T-cell (primary cell): ENCODE results near the gene ING3. TPM values are rescaled to one million over a fixed set of nuclear protein-coding genes. Genes with fewer than 3 reads are reported as not detected.

ENCODE experiments used
- ATAC-seq, 4 experiments: fragments of 200-7000 bp in 3 of 4; fragments of 150-1000 bp in 1 of 4; cut with Tn5 transposase; replicated peaks in 1 of 4; 1 replicate in 3 of 4; 2 replicates in 1 of 4; pipeline ENCODE4 v1.10.0; 2021; ENCODE audit warnings: moderate library complexity in 3 of 4, mild to moderate bottlenecking in 2 of 4, moderate number of reproducible peaks in 1 of 4
- CTCF ChIA-PET, 2 donors: fragments of 300-600 bp; sonication (Branson Sonifier 250); formaldehyde crosslinking; loops; one replicate each; lab custom pipeline; 2022; ENCODE audit warnings: antibody characterized with exemption in 2 of 2; lab: Charles Lee
- POLR2A ChIA-PET, 2 donors: fragments of 300-600 bp; sonication (Branson Sonifier 250); formaldehyde crosslinking; loops; one replicate each; lab custom pipeline; 2022; ENCODE audit warnings: antibody characterized with exemption in 2 of 2; lab: Charles Lee
- DNase-seq, 35 experiments: peaks; one replicate each; pipeline versions ENCODE4 v3.0.0 to v3.0.0-alpha.2; 2013 to 2023
- H3K27ac ChIP-seq: one replicate; pipeline ENCODE4 v1.5.1; 2013; ENCODE audit warnings: low read length
- H3K27me3 ChIP-seq, 2 experiments: replicated peaks in 1 of 2; 1 replicate in 1 of 2; 2 replicates in 1 of 2; pipeline versions ENCODE4 v1.6.1 to v1.7.0; 2013; ENCODE audit warnings: low read length in 1 of 2, mixed read lengths in 1 of 2; ENCODE audit not compliant: control insufficient read depth in 2 of 2, insufficient read depth in 2 of 2; ENCODE audit errors: extremely low read depth in 1 of 2
- H3K36me3 ChIP-seq, 2 donors: 1 replicate in 1 of 2; 2 replicates in 1 of 2; pipeline versions ENCODE4 v1.6.1 to v1.7.0; 2013; ENCODE audit warnings: low read length in 1 of 2; ENCODE audit not compliant: control insufficient read depth in 2 of 2, insufficient read depth in 1 of 2; ENCODE audit errors: extremely low read depth in 1 of 2
- H3K4me1 ChIP-seq, 2 experiments: 1 replicate in 1 of 2; 2 replicates in 1 of 2; pipeline versions ENCODE4 v1.6.1 to v1.7.0; 2013; ENCODE audit warnings: low read length in 2 of 2, mixed read lengths in 1 of 2; ENCODE audit not compliant: insufficient read depth in 2 of 2, control insufficient read depth in 1 of 2; ENCODE audit errors: extremely low read depth in 1 of 2
- H3K4me3 ChIP-seq, 2 donors: 1 replicate in 1 of 2; 2 replicates in 1 of 2; pipeline versions ENCODE4 v1.5.1 to v1.7.0; 2013; ENCODE audit warnings: mild to moderate bottlenecking in 2 of 2, low read length in 1 of 2, moderate library complexity in 1 of 2; ENCODE audit not compliant: control insufficient read depth in 1 of 2; ENCODE audit errors: extremely low read depth in 1 of 2
- H3K9me3 ChIP-seq: 2 replicates; pipeline ENCODE4 v1.7.0; 2013
- H3K27ac Mint-ChIP-seq, 2 donors: one replicate each; pipeline ENCODE4 v1.8.0; 2020 to 2021; ENCODE audit warnings: mild to moderate bottlenecking in 2 of 2, mixed read lengths in 2 of 2
- H3K27me3 Mint-ChIP-seq, 2 donors: one replicate each; pipeline ENCODE4 v1.8.0; 2021 to 2022; ENCODE audit warnings: mixed read lengths in 2 of 2
- H3K36me3 Mint-ChIP-seq: one replicate; pipeline ENCODE4 v1.8.0; 2021; ENCODE audit warnings: mixed read lengths
- H3K4me1 Mint-ChIP-seq, 3 donors: one replicate each; pipeline ENCODE4 v1.8.0; 2020 to 2022; ENCODE audit warnings: mixed read lengths in 3 of 3, mild to moderate bottlenecking in 1 of 3
- H3K4me3 Mint-ChIP-seq, 3 donors: one replicate each; pipeline ENCODE4 v1.8.0; 2020 to 2022; ENCODE audit warnings: mild to moderate bottlenecking in 3 of 3, mixed read lengths in 3 of 3, moderate library complexity in 3 of 3
- H3K9me3 Mint-ChIP-seq, 3 donors: one replicate each; pipeline ENCODE4 v1.8.0; 2020 to 2022; ENCODE audit warnings: mixed read lengths in 3 of 3
- WGBS: methylation state at CpG from one replicate; pipeline ENCODE4 v1.1.5; 2013; ENCODE audit warnings: missing lambda C conversion rate; ENCODE audit not compliant: insufficient coverage; 5-methylcytosine and 5-hydroxymethylcytosine counted together
- total RNA-seq, 35 experiments: library from RNA in 6 of 35; stranded (reverse) in 6 of 35; fragments of 120-200 nt in 1 of 35; gene quantifications; one replicate each; pipeline versions ENCODE4 v1.2.1 to v1.2.4 and lab custom pipeline; 2013 to 2026

ING3 gene
- total RNA-seq, 5 donors from 2014 or later (not counting 1 experiment from before 2014, with no cell fraction given) = 20.6 to 32.3 (median 25.6) TPM

- Histone ChIP-seq H3K27ac (no peak overlapping the region), H3K4me3 (no peak overlapping the region), H3K4me1 (peaks cover 11 to 12% of the 10 kb centered on the region in 2 experiments), H3K27me3 (no peaks in the 10 kb centered on the region), H3K9me3 (no peaks in the 10 kb centered on the region), H3K36me3 (no peaks in the 10 kb centered on the region)
- peak overlapping the region in 1 of 3 donors; percentile 18 for H3K4me3 Mint-ChIP-seq
- DNase-seq (no peak), ATAC-seq (no peak)
- peaks cover 19 to 38% (median 27%) of the 10 kb centered on the region in 3 donors for H3K4me1 Mint-ChIP-seq
- no peaks in the 10 kb centered on the region for H3K9me3 Mint-ChIP-seq
- POLR2A ChIA-PET = no interaction called here
- CTCF ChIA-PET = interaction anchor here (1.1 to 1.9 kb wide), 3 partner anchors 10 to 111 kb away, joined by 3 to 9 read pairs (median 8); no protein-coding TSS in a partner anchor
- no peaks in the 10 kb centered on the region for H3K36me3 Mint-ChIP-seq
- H3K27me3 Mint-ChIP-seq = peaks cover 5 to 9% of the 10 kb centered on the region in 2 donors
- no peak overlapping the region for H3K27ac Mint-ChIP-seq
These were observed 46.4 kb downstream of the ING3 start for GRCh38 chr7:120996988-120997345.

DNA sequence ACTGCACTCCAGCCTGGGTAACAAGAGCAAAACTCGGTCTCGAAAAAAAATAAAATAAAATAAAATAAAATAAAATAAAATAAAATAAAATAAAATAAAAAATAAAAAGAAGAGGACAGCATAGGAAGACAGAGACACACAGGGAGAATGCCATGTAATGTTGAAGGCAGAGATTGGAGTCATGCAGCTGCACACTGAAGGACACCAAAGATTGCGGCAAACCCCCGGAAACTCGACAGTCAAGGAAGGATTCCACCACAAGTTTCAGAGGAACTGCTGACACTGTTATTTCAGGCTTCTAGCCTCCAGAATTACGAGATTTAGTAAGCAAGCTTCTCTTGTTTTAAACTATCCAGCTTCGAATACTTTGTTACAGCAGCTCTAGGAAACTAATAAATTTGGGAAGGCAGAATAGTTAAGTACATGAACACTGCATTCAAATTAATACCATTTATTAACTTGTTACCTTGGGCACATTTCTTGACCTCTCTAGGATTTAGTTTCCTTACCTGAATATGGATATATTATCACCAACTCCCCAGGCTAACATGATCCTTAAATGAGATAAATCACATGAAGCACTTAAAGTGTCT lies 47.4 kb downstream of the ING3 start:
- H3K4me3 ChIP-seq = no peak overlapping the region
- WGBS = 80% methylated on average over 2 of the region's 7 CpGs
- POLR2A ChIA-PET = no interaction called here

DNA sequence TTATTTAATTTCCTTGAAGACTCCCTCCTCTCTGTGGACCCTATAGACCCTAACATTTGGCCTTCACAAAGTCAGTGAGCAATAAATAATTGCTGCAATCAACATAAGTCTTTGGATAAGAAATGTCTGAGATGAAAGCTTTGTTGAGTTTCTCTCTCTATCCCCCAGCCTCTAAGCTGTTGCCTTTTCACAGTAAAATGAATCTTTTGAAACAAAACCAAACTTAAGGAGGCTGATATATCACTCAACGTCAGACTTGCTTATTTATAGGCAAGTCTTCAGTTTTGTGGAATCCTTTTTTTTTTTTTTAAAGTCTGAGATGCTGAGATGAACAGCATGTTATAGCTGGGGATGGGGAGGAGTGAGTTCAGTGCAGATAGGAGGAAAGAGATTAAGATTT lies 47.9 kb downstream of the ING3 start:
- no peak overlapping the region for H3K4me3 ChIP-seq
- no peak for ATAC-seq
- H3K27me3 ChIP-seq = no peaks in the 10 kb centered on the region
- H3K27me3 Mint-ChIP-seq = peaks cover 6 to 7% of the 10 kb centered on the region in 2 donors
- POLR2A ChIA-PET = interaction anchor here in 1 of 2 donors (0.6 kb wide), 1 partner anchor 111 kb away, joined by 3 read pairs; no protein-coding TSS in a partner anchor
- no peaks in the 10 kb centered on the region for H3K36me3 Mint-ChIP-seq
- peaks cover 19 to 38% (median 27%) of the 10 kb centered on the region in 3 donors for H3K4me1 Mint-ChIP-seq
- CTCF ChIA-PET = interaction anchor here (0.6 to 2.3 kb wide), 4 partner anchors 9 to 279 kb away, joined by 3 to 13 read pairs (median 4); partner anchors contain the start of gene CPED1 (in 1 of the 2)
- H3K9me3 Mint-ChIP-seq = no peaks in the 10 kb centered on the region
- H3K27ac ChIP-seq = no peak overlapping the region
- no peak for DNase-seq
- peak overlapping the region in 1 of 2 donors; percentile 16 for H3K27ac Mint-ChIP-seq
- H3K4me3 Mint-ChIP-seq = no peak overlapping the region
- WGBS = no CpG with 5 or more reads among the region's 1 CpG
- peaks cover 11 to 12% of the 10 kb centered on the region in 2 experiments for H3K4me1 ChIP-seq
- H3K9me3 ChIP-seq = no peaks in the 10 kb centered on the region
- no peaks in the 10 kb centered on the region for H3K36me3 ChIP-seq

More for the DNA sequence above, 47.4 kb downstream of the ING3 start:
- no peaks in the 10 kb centered on the region for H3K36me3 Mint-ChIP-seq
- no peak for ATAC-seq
- H3K4me1 Mint-ChIP-seq = peaks cover 19 to 38% (median 27%) of the 10 kb centered on the region in 3 donors
- no peak overlapping the region for H3K4me3 Mint-ChIP-seq
- CTCF ChIA-PET = interaction anchor here in 1 of 2 donors (0.7 kb wide), 1 partner anchor 43 kb away, joined by 3 read pairs; no protein-coding TSS in a partner anchor
- Histone ChIP-seq H3K27ac (no peak overlapping the region), H3K9me3 (no peaks in the 10 kb centered on the region), H3K36me3 (no peaks in the 10 kb centered on the region), H3K4me1 (peaks cover 11 to 12% of the 10 kb centered on the region in 2 experiments), H3K27me3 (no peaks in the 10 kb centered on the region)
- H3K27me3 Mint-ChIP-seq = peaks cover 2 to 3% of the 10 kb centered on the region in 2 donors
- no peaks in the 10 kb centered on the region for H3K9me3 Mint-ChIP-seq
- H3K27ac Mint-ChIP-seq = no peak overlapping the region
- peak in 1 of 35 experiments; percentile 7 for DNase-seq

- H3K4me1 ChIP-seq = peaks cover 11 to 12% of the 10 kb centered on the region in 2 experiments
- no peaks in the 10 kb centered on the region for H3K27me3 ChIP-seq
- no peaks in the 10 kb centered on the region for H3K9me3 ChIP-seq
- no peak for ATAC-seq
- no peak for DNase-seq
- H3K4me3 ChIP-seq = no peak overlapping the region
- CTCF ChIA-PET = interaction anchor here (0.6 to 2.3 kb wide), 4 partner anchors 10 to 280 kb away, joined by 3 to 13 read pairs (median 4); partner anchors contain the start of gene CPED1 (in 1 of the 2)
- no peak overlapping the region for H3K27ac ChIP-seq
- no peaks in the 10 kb centered on the region for H3K36me3 ChIP-seq
- POLR2A ChIA-PET = interaction anchor here in 1 of 2 donors (0.6 kb wide), 2 partner anchors 64 to 110 kb away, joined by 3 read pairs; no protein-coding TSS in a partner anchor
- H3K4me3 Mint-ChIP-seq = no peak overlapping the region
- H3K27me3 Mint-ChIP-seq = peaks cover 9 to 11% of the 10 kb centered on the region in 2 donors
- WGBS = no CpG with 5 or more reads among the region's 2 CpGs
- H3K4me1 Mint-ChIP-seq = peaks cover 19 to 38% (median 27%) of the 10 kb centered on the region in 3 donors
- H3K36me3 Mint-ChIP-seq = no peaks in the 10 kb centered on the region
- H3K9me3 Mint-ChIP-seq = no peaks in the 10 kb centered on the region
- no peak overlapping the region for H3K27ac Mint-ChIP-seq
These were observed 48.5 kb downstream of the ING3 start for GRCh38 chr7:120998996-120999565.

DNA sequence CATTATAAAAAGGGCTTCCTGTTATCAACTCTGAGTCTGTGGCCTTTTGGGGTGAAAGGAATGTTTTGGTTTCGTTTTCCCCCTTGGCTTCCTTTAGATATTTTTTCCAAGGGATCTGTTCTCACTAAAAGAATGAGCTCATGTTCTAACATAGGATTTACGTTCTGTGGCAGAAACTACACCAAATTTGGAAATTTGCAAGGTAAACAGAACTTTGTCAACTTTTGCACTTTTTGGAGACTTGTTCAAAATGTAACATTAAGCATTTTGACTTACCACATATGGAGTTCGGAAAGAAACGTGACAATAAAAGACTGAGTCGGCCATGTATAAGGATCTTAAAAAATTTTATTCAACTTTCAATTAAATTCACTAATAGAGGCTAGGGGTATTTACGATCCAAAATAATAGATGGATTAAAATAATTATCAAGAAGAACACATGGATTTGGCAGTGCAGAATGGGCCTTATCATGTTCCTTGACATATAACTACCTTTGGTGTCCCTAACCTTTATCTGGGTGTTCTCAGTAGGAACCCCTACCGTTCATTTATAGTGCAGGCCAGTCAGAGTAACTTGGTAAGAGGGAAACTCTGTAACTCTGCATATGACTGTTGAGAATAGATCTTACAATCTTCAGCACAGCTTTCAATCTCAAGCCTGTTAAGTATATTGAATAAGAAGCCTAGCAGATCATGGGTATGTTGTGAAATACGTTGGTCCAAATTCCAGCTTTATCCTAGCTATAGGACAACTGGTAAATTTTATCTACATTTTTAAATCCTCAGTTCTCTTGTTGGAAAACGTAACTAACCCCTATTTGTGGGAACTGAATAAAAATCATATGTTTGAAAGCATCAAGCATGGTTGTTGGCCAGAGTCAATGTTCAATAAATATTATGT lies 49.8 kb downstream of the ING3 start:
- peaks cover 9 to 14% of the 10 kb centered on the region in 2 donors for H3K27me3 Mint-ChIP-seq
- no peak overlapping the region for H3K4me3 Mint-ChIP-seq
- CTCF ChIA-PET = interaction anchor here (1.1 to 2.3 kb wide), 2 partner anchors 11 to 12 kb away, joined by 4 to 13 read pairs; partner anchors contain the start of gene CPED1 (in 1 of the 2)
- peaks cover 19 to 33% (median 24%) of the 10 kb centered on the region in 3 donors for H3K4me1 Mint-ChIP-seq
- H3K27me3 ChIP-seq = no peaks in the 10 kb centered on the region
- no peaks in the 10 kb centered on the region for H3K9me3 ChIP-seq
- no peak for ATAC-seq
- DNase-seq = no peak
- H3K27ac Mint-ChIP-seq = no peak overlapping the region
- H3K9me3 Mint-ChIP-seq = no peaks in the 10 kb centered on the region
- H3K36me3 ChIP-seq = no peaks in the 10 kb centered on the region
- no peak overlapping the region for H3K27ac ChIP-seq
- no peak overlapping the region for H3K4me3 ChIP-seq
- POLR2A ChIA-PET = no interaction called here
- peaks cover 11 to 12% of the 10 kb centered on the region in 2 experiments for H3K4me1 ChIP-seq
- WGBS = no CpG with 5 or more reads among the region's 9 CpGs
- no peaks in the 10 kb centered on the region for H3K36me3 Mint-ChIP-seq
